GM12875 (cell line): ENCODE results near the gene FYB1.

Source experiments
- H3K4me3 ChIP-seq: one replicate; pipeline ENCODE4 v1.5.1; 2011; ENCODE audit warnings: low read depth, low read length, control low read depth
- TF ChIP-seq, protein P1 (sequence below): IDR thresholded peaks from 2 replicates; pipeline ENCODE4 v1.5.1; 2011; ENCODE audit warnings: low read depth, mild to moderate bottlenecking, control low read depth, inconsistent platforms, low read length, moderate library complexity, borderline replicate concordance; ENCODE audit not compliant: insufficient read depth

FYB1 gene

DNA sequence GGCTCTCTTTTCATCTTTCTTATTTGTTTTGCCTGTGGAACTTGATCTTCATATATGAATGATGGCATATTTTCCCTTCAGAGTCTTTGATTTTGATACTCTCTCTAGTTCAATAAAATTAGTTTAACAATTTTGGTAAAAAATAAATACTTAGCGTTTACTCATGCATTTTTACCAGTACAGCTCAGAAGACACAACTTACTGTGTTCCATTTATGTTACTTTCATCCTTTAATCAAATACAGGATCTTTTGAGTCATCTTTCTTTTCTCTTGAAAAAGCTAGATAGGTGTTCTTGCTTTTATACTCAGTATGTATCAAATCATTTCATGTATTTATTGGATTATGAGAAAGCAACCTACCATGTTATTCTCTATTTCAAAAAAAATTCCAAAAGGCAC is 98.0 kb downstream of the FYB1 start:
- TF ChIP-seq, protein P1, sequence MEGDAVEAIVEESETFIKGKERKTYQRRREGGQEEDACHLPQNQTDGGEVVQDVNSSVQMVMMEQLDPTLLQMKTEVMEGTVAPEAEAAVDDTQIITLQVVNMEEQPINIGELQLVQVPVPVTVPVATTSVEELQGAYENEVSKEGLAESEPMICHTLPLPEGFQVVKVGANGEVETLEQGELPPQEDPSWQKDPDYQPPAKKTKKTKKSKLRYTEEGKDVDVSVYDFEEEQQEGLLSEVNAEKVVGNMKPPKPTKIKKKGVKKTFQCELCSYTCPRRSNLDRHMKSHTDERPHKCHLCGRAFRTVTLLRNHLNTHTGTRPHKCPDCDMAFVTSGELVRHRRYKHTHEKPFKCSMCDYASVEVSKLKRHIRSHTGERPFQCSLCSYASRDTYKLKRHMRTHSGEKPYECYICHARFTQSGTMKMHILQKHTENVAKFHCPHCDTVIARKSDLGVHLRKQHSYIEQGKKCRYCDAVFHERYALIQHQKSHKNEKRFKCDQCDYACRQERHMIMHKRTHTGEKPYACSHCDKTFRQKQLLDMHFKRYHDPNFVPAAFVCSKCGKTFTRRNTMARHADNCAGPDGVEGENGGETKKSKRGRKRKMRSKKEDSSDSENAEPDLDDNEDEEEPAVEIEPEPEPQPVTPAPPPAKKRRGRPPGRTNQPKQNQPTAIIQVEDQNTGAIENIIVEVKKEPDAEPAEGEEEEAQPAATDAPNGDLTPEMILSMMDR: no peak
- H3K4me3 ChIP-seq: no peak overlapping the region

GRCh38 chr5:39120052-39120420 is 99.3 kb downstream of the FYB1 start:
- TF ChIP-seq, protein P1: no peak

GRCh38 chr5:39119404-39120051 is 99.8 kb downstream of the FYB1 start:
- no peak overlapping the region for H3K4me3 ChIP-seq

More at GRCh38 chr5:39120052-39120420, 99.3 kb downstream of the FYB1 start:
- no peak overlapping the region for H3K4me3 ChIP-seq

GRCh38 chr5:39118638-39119037 is 100.7 kb downstream of the FYB1 start:
- TF ChIP-seq, protein P1: no peak
- no peak overlapping the region for H3K4me3 ChIP-seq

More at GRCh38 chr5:39119404-39120051, 99.8 kb downstream of the FYB1 start:
- TF ChIP-seq, protein P1: no peak

DNA sequence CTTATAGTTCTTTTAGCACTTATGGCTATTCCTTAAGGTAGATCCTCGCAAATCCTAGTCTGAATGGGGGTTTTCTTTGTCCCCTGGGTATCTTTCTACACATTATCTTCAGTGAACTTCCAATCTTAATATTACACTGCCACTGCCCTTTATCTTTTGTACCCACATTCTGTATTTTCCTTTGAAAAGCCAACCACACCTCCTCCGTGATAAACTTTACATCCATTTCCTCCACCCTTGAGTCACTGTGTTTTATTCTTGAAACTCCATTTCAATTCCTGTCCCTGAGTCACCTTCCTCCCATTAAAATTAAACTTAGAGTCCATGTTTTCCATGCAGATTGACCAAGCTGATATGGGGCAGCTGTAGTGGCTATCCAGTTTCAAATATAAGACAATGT is 102.0 kb downstream of the FYB1 start:
- H3K4me3 ChIP-seq: no peak overlapping the region
- TF ChIP-seq, protein P1: no peak

DNA sequence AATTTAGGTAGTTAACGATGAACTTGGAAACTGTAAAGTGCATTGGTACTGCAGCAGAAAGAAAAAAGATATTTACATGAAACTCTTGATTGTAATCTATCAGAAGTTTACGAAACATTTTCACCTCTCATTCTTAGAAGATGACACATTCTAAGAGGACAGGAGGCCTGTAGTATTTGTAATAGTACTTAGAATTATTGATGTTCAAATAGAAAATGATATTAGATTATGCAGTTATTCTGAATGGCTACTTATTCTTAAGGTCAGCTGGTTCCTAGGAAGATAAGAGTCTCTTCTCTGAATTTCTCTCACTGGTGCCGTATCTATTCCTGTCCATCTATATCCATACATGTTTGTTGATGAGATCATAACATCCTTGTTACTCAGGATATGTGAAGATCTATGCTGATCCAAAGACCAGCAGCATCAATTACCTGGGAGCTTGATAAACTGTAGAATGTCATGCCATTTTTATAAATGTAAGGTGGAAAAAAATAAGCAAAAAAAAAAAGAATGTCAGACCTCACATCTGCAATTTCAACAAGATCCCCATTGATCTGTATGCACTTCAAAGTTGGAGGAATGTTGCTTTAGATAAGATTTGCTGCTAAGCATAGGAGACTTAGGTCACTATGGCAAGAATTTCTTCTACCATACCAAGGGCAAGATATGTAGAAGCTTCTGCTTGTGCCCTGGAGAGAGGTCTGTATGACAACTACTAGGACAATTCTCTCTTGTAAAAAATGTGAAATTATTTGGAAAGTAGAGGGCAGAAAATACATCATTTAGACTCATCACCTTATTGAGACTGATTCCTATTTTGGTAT is 102.8 kb downstream of the FYB1 start:
- no peak overlapping the region for H3K4me3 ChIP-seq
- TF ChIP-seq, protein P1: no peak
